MM.1S (cell line): ENCODE measurements around the gene CNIH3.
A peak's percentile ranks its signal among the peaks of the same experiment; 100 is the strongest.

Experiments
- DNase-seq: peaks from one replicate; pipeline ENCODE4 v3.0.0-alpha.2; 2015
- H2AFZ ChIP-seq: fragments of 300-600 bp; sonication (generic); 2 replicates; pipeline ENCODE4 v1.6.0; 2016; ENCODE audit warnings: antibody characterized with exemption, low read length
- H3F3A ChIP-seq: fragments of 300-600 bp; sonication (generic); 2 replicates; pipeline ENCODE4 v1.6.1; 2016; ENCODE audit warnings: mild to moderate bottlenecking, antibody characterized with exemption, low read length, moderate library complexity, mixed read lengths; ENCODE audit not compliant: insufficient read depth
- H3K27ac ChIP-seq: fragments of 300-600 bp; sonication (generic); 2 replicates; pipeline ENCODE4 v1.5.1; 2016; ENCODE audit warnings: mild to moderate bottlenecking, low read length
- H3K27me3 ChIP-seq: fragments of 300-600 bp; sonication (generic); replicated peaks from 2 replicates; pipeline ENCODE4 v1.6.0; 2016; ENCODE audit warnings: low read length; ENCODE audit not compliant: insufficient read depth
- H3K36me3 ChIP-seq: fragments of 300-600 bp; sonication (generic); replicated peaks from 2 replicates; pipeline ENCODE4 v1.6.1; 2016; ENCODE audit warnings: mild to moderate bottlenecking, low read length, mixed read lengths; ENCODE audit not compliant: insufficient read depth
- H3K4me1 ChIP-seq: fragments of 300-600 bp; sonication (generic); 2 replicates; pipeline ENCODE4 v1.6.1; 2016; ENCODE audit warnings: low read length, mixed read lengths
- H3K4me2 ChIP-seq: fragments of 300-600 bp; sonication (generic); 2 replicates; pipeline ENCODE4 v1.6.0; 2016; ENCODE audit warnings: low read depth, low read length
- H3K4me3 ChIP-seq: fragments of 300-600 bp; sonication (generic); 2 replicates; pipeline ENCODE4 v1.5.1; 2016; ENCODE audit warnings: low read length, mixed read lengths
- H3K79me2 ChIP-seq: fragments of 300-600 bp; sonication (generic); 2 replicates; pipeline ENCODE4 v1.6.1; 2016; ENCODE audit warnings: mixed run types, low read length, mixed read lengths
- H3K9ac ChIP-seq: fragments of 300-600 bp; sonication (generic); 2 replicates; pipeline ENCODE4 v1.6.1; 2016; ENCODE audit warnings: low read length, mixed read lengths
- H3K9me2 ChIP-seq: fragments of 300-600 bp; sonication (generic); replicated peaks from 2 replicates; pipeline ENCODE4 v1.6.1; 2016; ENCODE audit warnings: mild to moderate bottlenecking, low read length, mixed read lengths; ENCODE audit not compliant: insufficient read depth
- H3K9me3 ChIP-seq: fragments of 300-600 bp; sonication (generic); replicated peaks from 2 replicates; pipeline ENCODE4 v1.6.1; 2016; ENCODE audit warnings: mild to moderate bottlenecking, low read length, mixed read lengths; ENCODE audit not compliant: insufficient read depth
- H4K20me1 ChIP-seq: fragments of 300-600 bp; sonication (generic); 2 replicates; pipeline ENCODE4 v1.6.1; 2016; ENCODE audit warnings: mild to moderate bottlenecking, low read length, moderate library complexity, mixed read lengths; ENCODE audit not compliant: insufficient read depth
- CTCF ChIP-seq: fragments of 300-600 bp; sonication (generic); IDR thresholded peaks from 2 replicates; pipeline ENCODE4 v1.5.1; 2016; ENCODE audit warnings: antibody characterized with exemption, low read length, mixed read lengths
- EZH2 ChIP-seq: fragments of 300-600 bp; sonication (generic); optimal IDR thresholded peaks from 2 replicates; pipeline ENCODE3; 2017; ENCODE audit warnings: low read depth, mild to moderate bottlenecking, antibody characterized with exemption, low read length, mixed read lengths
- EZH2phosphoT487 ChIP-seq: fragments of 300-600 bp; sonication (generic); IDR thresholded peaks from 2 replicates; pipeline ENCODE4 v1.6.1; 2018; ENCODE audit warnings: antibody characterized with exemption, low read length

CNIH3 gene

DNA sequence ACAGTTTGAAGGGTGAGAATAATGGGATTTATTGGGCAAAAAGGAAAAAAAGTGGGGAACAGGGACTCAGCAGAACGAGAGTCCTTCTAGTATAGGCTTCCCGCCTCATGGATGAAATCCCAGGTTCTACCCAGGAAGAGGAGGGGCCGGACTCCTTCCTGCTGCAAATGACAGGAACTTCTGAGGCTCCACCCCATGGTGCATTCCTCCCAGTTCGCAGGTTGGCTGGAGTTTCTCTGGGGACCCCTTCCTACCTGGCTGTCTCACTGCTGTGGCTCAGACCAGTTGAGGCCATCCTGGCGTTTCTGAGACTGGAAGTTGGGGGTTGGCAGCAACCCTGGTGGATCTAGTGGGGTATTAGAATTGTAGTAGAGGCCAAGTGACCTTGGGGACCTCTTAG lies 27.5 kb downstream of the CNIH3 start:
- no peak for DNase-seq
- Histone ChIP-seq H3K27me3 (no peaks in the 10 kb centered on the region), H3K4me1 (peaks cover 13% of the 10 kb centered on the region), H3K27ac (no peak overlapping the region), H2AFZ (no peak overlapping the region), H3K9ac (no peak overlapping the region), H3K36me3 (no peaks in the 10 kb centered on the region), H4K20me1 (no peaks in the 10 kb centered on the region), H3K4me3 (no peak overlapping the region), H3K9me2 (no peaks in the 10 kb centered on the region), H3F3A (no peaks in the 10 kb centered on the region), H3K4me2 (no peak overlapping the region), H3K79me2 (no peaks in the 10 kb centered on the region), H3K9me3 (no peaks in the 10 kb centered on the region)
- TF ChIP-seq CTCF (no peak), EZH2 (no peak), EZH2phosphoT487 (no peak)

DNA sequence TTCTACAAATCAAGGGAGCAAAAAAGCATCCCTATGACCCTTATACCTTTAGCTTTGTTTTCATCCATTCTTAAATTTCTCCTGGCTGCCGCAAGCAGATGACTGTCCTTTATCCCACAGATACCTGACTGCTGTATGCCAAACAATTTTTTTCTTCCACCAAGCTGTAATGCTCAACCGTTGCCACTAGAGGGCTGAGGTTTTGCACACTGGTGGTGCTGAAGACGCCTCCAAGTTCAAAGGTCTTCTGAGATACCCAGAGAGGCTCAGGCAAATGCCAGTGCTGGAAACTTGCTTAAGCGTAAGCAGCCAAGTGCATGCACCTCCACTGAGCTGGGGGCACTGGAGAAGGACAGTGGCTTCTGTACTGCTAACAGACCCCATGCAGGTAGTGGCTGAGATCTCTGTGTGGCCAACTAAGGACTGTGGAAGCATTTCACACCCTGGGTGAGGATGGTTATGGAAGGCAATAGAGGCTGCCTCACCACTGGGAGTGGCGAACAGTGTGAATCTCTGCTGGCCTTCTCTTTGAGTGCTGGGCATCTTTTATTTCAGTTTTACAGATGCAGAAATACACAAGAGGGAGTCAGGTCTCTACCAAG lies 28.5 kb downstream of the CNIH3 start:
- no peaks in the 10 kb centered on the region for H3F3A ChIP-seq
- no peaks in the 10 kb centered on the region for H3K27me3 ChIP-seq
- no peaks in the 10 kb centered on the region for H3K9me3 ChIP-seq
- H4K20me1 ChIP-seq = no peaks in the 10 kb centered on the region
- no peak overlapping the region for H3K9ac ChIP-seq
- DNase-seq = peak; percentile 75
- H3K79me2 ChIP-seq = no peaks in the 10 kb centered on the region
- H3K36me3 ChIP-seq = no peaks in the 10 kb centered on the region
- H3K4me1 ChIP-seq = peaks cover 13% of the 10 kb centered on the region
- H3K9me2 ChIP-seq = no peaks in the 10 kb centered on the region
- H3K4me3 ChIP-seq = no peak overlapping the region
- TF ChIP-seq CTCF (peak; percentile 97), EZH2phosphoT487 (no peak), EZH2 (no peak)
- no peak overlapping the region for H3K4me2 ChIP-seq
- H2AFZ ChIP-seq = 0 out of 2 replicates have a peak overlapping the region, but pooled peaks have one; percentile 1
- H3K27ac ChIP-seq = no peak overlapping the region

- no peaks in the 10 kb centered on the region for H3K9me2 ChIP-seq
- no peaks in the 10 kb centered on the region for H3K79me2 ChIP-seq
- H3K4me1 ChIP-seq = no peaks in the 10 kb centered on the region
- no peak overlapping the region for H2AFZ ChIP-seq
- no peak overlapping the region for H3K4me2 ChIP-seq
- no peaks in the 10 kb centered on the region for H4K20me1 ChIP-seq
- no peaks in the 10 kb centered on the region for H3K27me3 ChIP-seq
- no peaks in the 10 kb centered on the region for H3F3A ChIP-seq
- H3K27ac ChIP-seq = no peak overlapping the region
- no peak for DNase-seq
- H3K9ac ChIP-seq = no peak overlapping the region
- no peaks in the 10 kb centered on the region for H3K36me3 ChIP-seq
- H3K4me3 ChIP-seq = no peak overlapping the region
- H3K9me3 ChIP-seq = no peaks in the 10 kb centered on the region
- no peak for TF ChIP-seq CTCF
- no peak for TF ChIP-seq EZH2
- no peak for TF ChIP-seq EZH2phosphoT487
Measured at GRCh38 chr1:224647449-224647848, 31.3 kb downstream of the CNIH3 start.
